H9 (cell line): ENCODE data around the gene PTPDC1. TPM values are rescaled to one million over a fixed set of nuclear protein-coding genes. Genes with fewer than 3 reads are reported as not detected.

ENCODE experiments used
- DNase-seq: peaks from one replicate; pipeline ENCODE4 v3.0.0-alpha.2; 2017
- H2AFZ ChIP-seq: one replicate; pipeline ENCODE4 v1.6.1; 2013; ENCODE audit warnings: mild to moderate bottlenecking, low read length, control low read depth, moderate library complexity
- H2AK5ac ChIP-seq: 2 replicates; pipeline ENCODE4 v1.6.1; 2013; ENCODE audit warnings: low read length, control low read depth, mixed read lengths; ENCODE audit not compliant: insufficient read length
- H2BK120ac ChIP-seq: one replicate; pipeline ENCODE4 v1.6.1; 2013; ENCODE audit warnings: low read depth, mild to moderate bottlenecking, low read length, control low read depth, inconsistent platforms; ENCODE audit not compliant: poor library complexity, severe bottlenecking
- H2BK12ac ChIP-seq: 2 replicates; pipeline ENCODE4 v1.6.1; 2013; ENCODE audit warnings: low read length, control low read depth, mixed read lengths, low read depth; ENCODE audit not compliant: insufficient read length
- H2BK15ac ChIP-seq: 2 replicates; pipeline ENCODE4 v1.6.1; 2013; ENCODE audit warnings: low read depth, low read length, control low read depth
- H2BK20ac ChIP-seq: one replicate; pipeline ENCODE4 v1.6.1; 2013; ENCODE audit warnings: low read depth, mild to moderate bottlenecking, low read length, control low read depth, inconsistent platforms; ENCODE audit not compliant: poor library complexity, severe bottlenecking
- H2BK5ac ChIP-seq: 2 replicates; pipeline ENCODE4 v1.6.1; 2013; ENCODE audit warnings: low read length, control low read depth, mixed read lengths; ENCODE audit not compliant: insufficient read length
- H3K14ac ChIP-seq: 2 replicates; pipeline ENCODE4 v1.6.1; 2013; ENCODE audit warnings: low read length, control low read depth; ENCODE audit not compliant: insufficient read depth
- H3K18ac ChIP-seq: 2 replicates; pipeline ENCODE4 v1.6.1; 2013; ENCODE audit warnings: low read depth, mild to moderate bottlenecking, mixed read lengths, low read length, control low read depth; ENCODE audit not compliant: insufficient read length
- H3K23ac ChIP-seq: 2 replicates; pipeline ENCODE4 v1.6.1; 2013; ENCODE audit warnings: low read length, control low read depth, mixed read lengths, low read depth; ENCODE audit not compliant: insufficient read length
- H3K23me2 ChIP-seq: 2 replicates; pipeline ENCODE4 v1.6.1; 2013; ENCODE audit warnings: low read depth, mild to moderate bottlenecking, mixed read lengths, low read length, control low read depth; ENCODE audit not compliant: insufficient read length, poor library complexity, severe bottlenecking
- H3K27ac ChIP-seq: 2 replicates; pipeline ENCODE4 v1.5.1; 2013; ENCODE audit warnings: low read length, control low read depth, mixed read lengths, low read depth; ENCODE audit not compliant: insufficient read length
- H3K27me3 ChIP-seq: 2 replicates; pipeline ENCODE4 v1.6.1; 2013; ENCODE audit warnings: low read length, control low read depth, inconsistent platforms; ENCODE audit not compliant: insufficient read depth
- H3K4ac ChIP-seq: 2 replicates; pipeline ENCODE4 v1.6.1; 2013; ENCODE audit warnings: low read depth, mild to moderate bottlenecking, control low read depth, inconsistent platforms, low read length, moderate library complexity
- H3K4me1 ChIP-seq: 2 replicates; pipeline ENCODE4 v1.6.1; 2013; ENCODE audit warnings: low read length, control low read depth, inconsistent platforms; ENCODE audit not compliant: insufficient read depth
- H3K4me2 ChIP-seq: 2 replicates; pipeline ENCODE4 v1.6.1; 2013; ENCODE audit warnings: low read length, control low read depth, mixed read lengths; ENCODE audit not compliant: insufficient read length, insufficient read depth
- H3K56ac ChIP-seq: 2 replicates; pipeline ENCODE4 v1.6.1; 2013; ENCODE audit warnings: low read depth, mild to moderate bottlenecking, mixed read lengths, low read length, control low read depth; ENCODE audit not compliant: insufficient read length
- H3K79me1 ChIP-seq: 2 replicates; pipeline ENCODE4 v1.6.1; 2013; ENCODE audit warnings: low read depth, mild to moderate bottlenecking, moderate library complexity, low read length, control low read depth, inconsistent platforms; ENCODE audit not compliant: insufficient read depth, poor library complexity, severe bottlenecking
- H3K79me2 ChIP-seq: 2 replicates; pipeline ENCODE4 v1.6.1; 2013; ENCODE audit warnings: low read length, control low read depth, inconsistent platforms; ENCODE audit not compliant: insufficient read depth
- H3K9ac ChIP-seq: 2 replicates; pipeline ENCODE4 v1.6.1; 2013; ENCODE audit warnings: low read length, control low read depth, mixed read lengths; ENCODE audit not compliant: insufficient read length; ENCODE audit errors: extremely low read depth
- H3K9me3 ChIP-seq: one replicate; pipeline ENCODE4 v1.6.1; 2013; ENCODE audit warnings: low read depth, low read length, inconsistent platforms; ENCODE audit not compliant: control insufficient read depth
- H3T11ph ChIP-seq: one replicate; pipeline ENCODE4 v1.6.1; 2013; ENCODE audit warnings: mild to moderate bottlenecking, low read length, control low read depth, inconsistent platforms
- H4K20me1 ChIP-seq: one replicate; pipeline ENCODE4 v1.6.1; 2013; ENCODE audit not compliant: control insufficient read depth, insufficient read length, insufficient read depth
- H4K5ac ChIP-seq: 2 replicates; pipeline ENCODE4 v1.6.1; 2013; ENCODE audit warnings: low read depth, mild to moderate bottlenecking, mixed read lengths, low read length, control low read depth; ENCODE audit not compliant: insufficient read length
- H4K8ac ChIP-seq: replicated peaks from 2 replicates; pipeline ENCODE4 v1.6.1; 2013; ENCODE audit warnings: low read length, control low read depth, mixed read lengths, low read depth; ENCODE audit not compliant: insufficient read length
- H4K91ac ChIP-seq: 2 replicates; pipeline ENCODE4 v1.6.1; 2013; ENCODE audit warnings: low read depth, mild to moderate bottlenecking, moderate library complexity, mixed read lengths, low read length, control low read depth; ENCODE audit not compliant: insufficient read length
- H3K27ac Mint-ChIP-seq, 3 experiments: 2 replicates in 2 of 3; 3 replicates in 1 of 3; pipeline ENCODE4 v1.8.0; 2020 to 2021; ENCODE audit warnings: mixed read lengths in 3 of 3, mild to moderate bottlenecking in 1 of 3, moderate library complexity in 1 of 3
- H3K27me3 Mint-ChIP-seq: 2 replicates; pipeline ENCODE4 v1.8.0; 2021; ENCODE audit warnings: low read depth, mild to moderate bottlenecking, moderate library complexity, mixed read lengths
- H3K36me3 Mint-ChIP-seq, 3 experiments: 2 replicates in 2 of 3; 3 replicates in 1 of 3; pipeline ENCODE4 v1.8.0; 2020 to 2021; ENCODE audit warnings: low read depth in 3 of 3, mixed read lengths in 3 of 3; ENCODE audit not compliant: insufficient read depth in 1 of 3
- H3K4me1 Mint-ChIP-seq, 2 experiments: 2 replicates each; pipeline ENCODE4 v1.8.0; 2020; ENCODE audit warnings: mixed read lengths in 2 of 2
- H3K4me3 Mint-ChIP-seq, 2 experiments: 2 replicates in 1 of 2; 3 replicates in 1 of 2; pipeline ENCODE4 v1.8.0; 2020 to 2021; ENCODE audit warnings: mild to moderate bottlenecking in 2 of 2, mixed read lengths in 2 of 2, moderate library complexity in 1 of 2
- H3K9me3 Mint-ChIP-seq, 2 experiments: 2 replicates in 1 of 2; 3 replicates in 1 of 2; pipeline ENCODE4 v1.8.0; 2020; ENCODE audit warnings: mild to moderate bottlenecking in 2 of 2, mixed read lengths in 2 of 2, moderate library complexity in 1 of 2
- WGBS: extraction: QIAGEN DNeasy Blood & Tissue Kit; methylation state at CpG from one replicate; pipeline ENCODE4 v1.1.7; 2013; ENCODE audit warnings: missing lambda C conversion rate, low lambda C conversion rate, mixed read lengths; ENCODE audit not compliant: insufficient read length; ENCODE audit errors: extremely low coverage; 5-methylcytosine and 5-hydroxymethylcytosine counted together
- total RNA-seq: library from RNA; stranded (reverse); gene quantifications from 2 replicates; pipeline ENCODE4 v1.2.1, GENCODE V29; 2021
- TF ChIP-seq, protein P1 (sequence below): fragments of 200-600 bp; sonication (generic); conservative IDR thresholded peaks from 3 replicates; pipeline ENCODE4 v1.8.0; 2021; ENCODE audit warnings: antibody characterized with exemption, mild to moderate bottlenecking

The PTPDC1 gene
- total RNA-seq, 1 experiment from 2014 or later: 4.8 TPM

DNA sequence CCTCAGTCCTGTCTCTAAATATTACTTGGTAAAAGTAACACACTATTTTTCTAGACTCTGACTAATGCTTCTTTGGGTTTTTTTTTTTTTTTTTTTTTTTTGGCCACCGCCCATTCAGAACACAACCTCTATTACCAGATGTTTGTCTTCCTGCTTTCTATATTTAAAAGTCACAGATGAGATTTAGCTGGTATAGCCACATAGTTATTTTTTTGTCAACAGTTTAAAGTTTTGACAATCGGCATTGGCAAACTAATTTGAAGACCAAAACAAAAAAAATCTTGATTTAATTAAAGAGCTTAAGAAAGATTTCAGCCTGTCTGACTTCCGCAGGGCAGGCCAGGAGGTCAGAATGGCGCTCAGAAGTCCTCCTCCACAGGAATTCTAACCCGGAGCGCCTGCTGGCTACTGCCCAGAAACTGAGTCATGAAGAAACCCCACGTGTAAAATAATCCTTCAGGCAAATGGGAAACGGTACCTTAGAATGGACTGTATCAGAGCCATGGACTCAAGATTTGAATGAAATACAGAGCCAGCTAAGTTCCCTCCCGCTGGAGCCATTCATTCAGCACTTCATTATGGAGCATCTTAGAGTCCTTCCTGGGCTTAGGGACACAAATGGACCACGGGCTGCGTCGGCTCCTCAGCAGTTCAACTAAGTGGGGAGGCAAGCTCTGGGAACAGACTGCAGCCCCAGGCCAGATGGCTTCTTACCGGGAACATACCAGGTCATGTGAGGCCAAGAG is 55.6 kb downstream of the PTPDC1 start:
- Histone ChIP-seq H3K4ac (no peak overlapping the region), H3K56ac (no peak overlapping the region), H3K27ac (no peak overlapping the region), H2BK15ac (no peak overlapping the region), H3K14ac (no peak overlapping the region), H2BK12ac (no peak overlapping the region), H3K9me3 (no peaks in the 10 kb centered on the region), H3K23me2 (no peaks in the 10 kb centered on the region), H3T11ph (no peak overlapping the region), H3K79me1 (no peaks in the 10 kb centered on the region), H2AFZ (no peak overlapping the region), H4K5ac (no peak overlapping the region), H2BK20ac (no peak overlapping the region), H2BK5ac (no peak overlapping the region), H4K91ac (no peak overlapping the region), H4K20me1 (no peaks in the 10 kb centered on the region), H2BK120ac (no peak overlapping the region), H3K9ac (no peak overlapping the region), H3K4me2 (no peak overlapping the region), H3K27me3 (no peaks in the 10 kb centered on the region), H3K23ac (no peak overlapping the region), H4K8ac (no peak overlapping the region), H2AK5ac (no peak overlapping the region), H3K4me1 (no peaks in the 10 kb centered on the region), H3K79me2 (no peaks in the 10 kb centered on the region), H3K18ac (no peak overlapping the region)
- no peak overlapping the region for H3K4me3 Mint-ChIP-seq
- H3K27ac Mint-ChIP-seq: no peak overlapping the region
- no peak for DNase-seq
- no peaks in the 10 kb centered on the region; a peak in 1 of 5 replicates for H3K9me3 Mint-ChIP-seq
- peaks cover 9 to 10% of the 10 kb centered on the region in 2 experiments; a peak in 3 of 4 replicates for H3K4me1 Mint-ChIP-seq
- no CpG with 5 or more reads among the region's 13 CpGs for WGBS
- TF ChIP-seq, protein P1, sequence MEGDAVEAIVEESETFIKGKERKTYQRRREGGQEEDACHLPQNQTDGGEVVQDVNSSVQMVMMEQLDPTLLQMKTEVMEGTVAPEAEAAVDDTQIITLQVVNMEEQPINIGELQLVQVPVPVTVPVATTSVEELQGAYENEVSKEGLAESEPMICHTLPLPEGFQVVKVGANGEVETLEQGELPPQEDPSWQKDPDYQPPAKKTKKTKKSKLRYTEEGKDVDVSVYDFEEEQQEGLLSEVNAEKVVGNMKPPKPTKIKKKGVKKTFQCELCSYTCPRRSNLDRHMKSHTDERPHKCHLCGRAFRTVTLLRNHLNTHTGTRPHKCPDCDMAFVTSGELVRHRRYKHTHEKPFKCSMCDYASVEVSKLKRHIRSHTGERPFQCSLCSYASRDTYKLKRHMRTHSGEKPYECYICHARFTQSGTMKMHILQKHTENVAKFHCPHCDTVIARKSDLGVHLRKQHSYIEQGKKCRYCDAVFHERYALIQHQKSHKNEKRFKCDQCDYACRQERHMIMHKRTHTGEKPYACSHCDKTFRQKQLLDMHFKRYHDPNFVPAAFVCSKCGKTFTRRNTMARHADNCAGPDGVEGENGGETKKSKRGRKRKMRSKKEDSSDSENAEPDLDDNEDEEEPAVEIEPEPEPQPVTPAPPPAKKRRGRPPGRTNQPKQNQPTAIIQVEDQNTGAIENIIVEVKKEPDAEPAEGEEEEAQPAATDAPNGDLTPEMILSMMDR: no peak
- no peaks in the 10 kb centered on the region; the same call in 1 of the 2 replicates for H3K27me3 Mint-ChIP-seq
- no peaks in the 10 kb centered on the region for H3K36me3 Mint-ChIP-seq
